Activated gamma-delta T cell treated with Interleukin-2 at 50 U/mL for 16 hours (primary cell): Measurements from ENCODE around the gene GRHL3.

Source experiments
- DNase-seq: peaks from one replicate; pipeline ENCODE4 v3.0.0-alpha.2; 2020

The GRHL3 gene

GRCh38 chr1:24345334-24345733 lies 26.2 kb downstream of the GRHL3 start:
- no peak for DNase-seq

DNA sequence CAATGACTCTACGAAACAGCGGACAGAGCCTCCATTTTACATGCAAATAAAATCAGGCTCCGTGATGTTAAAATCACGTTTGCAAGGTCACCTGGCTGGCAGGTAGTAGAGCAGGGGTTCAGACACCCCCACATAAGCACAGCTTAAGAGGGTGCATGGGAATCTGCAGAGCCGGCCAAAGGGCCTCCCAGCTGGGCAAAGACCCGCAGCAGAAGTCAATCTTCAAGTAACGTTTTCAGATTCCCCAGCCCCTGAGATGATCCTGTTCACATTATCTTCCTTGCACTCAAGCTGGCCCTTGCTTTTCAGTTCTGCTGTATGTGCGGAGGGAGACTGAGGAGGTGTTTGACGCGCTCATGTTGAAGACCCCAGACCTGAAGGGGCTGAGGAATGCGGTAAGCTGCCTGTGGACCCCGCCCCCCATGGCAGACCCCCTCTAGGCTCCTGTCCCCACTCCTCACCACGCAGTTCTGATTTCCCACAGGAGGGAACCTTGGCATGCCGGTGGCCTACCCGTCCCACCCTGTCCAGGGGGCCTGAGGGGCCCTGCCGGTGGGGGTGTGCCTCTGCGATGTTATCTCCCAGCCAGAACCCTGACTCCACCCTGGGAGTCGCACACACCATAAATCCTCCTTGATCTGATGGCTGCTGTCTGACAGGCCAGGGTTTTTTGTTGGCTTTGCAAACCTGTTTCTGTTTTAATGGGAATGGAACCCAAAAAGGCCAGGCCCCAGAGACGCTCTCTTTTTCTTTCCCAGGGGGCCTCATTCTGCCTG lies 28.2 kb downstream of the GRHL3 start:
- DNase-seq: no peak

DNA sequence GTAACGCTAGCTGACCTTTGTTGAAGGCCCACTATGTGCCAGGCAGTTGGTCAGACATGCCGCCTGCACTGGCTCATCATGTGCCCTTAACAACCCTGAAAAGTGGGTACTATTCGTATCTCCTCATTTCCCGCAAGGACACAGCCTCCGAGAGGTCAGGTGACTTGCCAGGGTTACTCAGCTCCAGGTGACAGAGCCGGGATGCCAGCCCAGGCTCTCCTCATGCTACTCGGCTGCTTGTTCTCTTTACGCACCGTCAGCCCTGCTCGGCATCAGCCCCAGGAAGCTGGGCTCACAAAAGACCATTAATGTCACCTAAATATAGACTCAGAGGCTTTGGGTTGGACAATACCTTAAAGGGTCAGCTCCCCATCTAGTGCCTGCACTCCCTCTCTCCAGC lies 29.0 kb downstream of the GRHL3 start:
- DNase-seq: no peak

- DNase-seq: no peak
These were observed 30.7 kb downstream of the GRHL3 start for GRCh38 chr1:24349891-24350290.

GRCh38 chr1:24351247-24351646 lies 32.1 kb downstream of the GRHL3 start:
- DNase-seq: no peak

GRCh38 chr1:24351918-24352627 lies 32.9 kb downstream of the GRHL3 start:
- no peak for DNase-seq

DNA sequence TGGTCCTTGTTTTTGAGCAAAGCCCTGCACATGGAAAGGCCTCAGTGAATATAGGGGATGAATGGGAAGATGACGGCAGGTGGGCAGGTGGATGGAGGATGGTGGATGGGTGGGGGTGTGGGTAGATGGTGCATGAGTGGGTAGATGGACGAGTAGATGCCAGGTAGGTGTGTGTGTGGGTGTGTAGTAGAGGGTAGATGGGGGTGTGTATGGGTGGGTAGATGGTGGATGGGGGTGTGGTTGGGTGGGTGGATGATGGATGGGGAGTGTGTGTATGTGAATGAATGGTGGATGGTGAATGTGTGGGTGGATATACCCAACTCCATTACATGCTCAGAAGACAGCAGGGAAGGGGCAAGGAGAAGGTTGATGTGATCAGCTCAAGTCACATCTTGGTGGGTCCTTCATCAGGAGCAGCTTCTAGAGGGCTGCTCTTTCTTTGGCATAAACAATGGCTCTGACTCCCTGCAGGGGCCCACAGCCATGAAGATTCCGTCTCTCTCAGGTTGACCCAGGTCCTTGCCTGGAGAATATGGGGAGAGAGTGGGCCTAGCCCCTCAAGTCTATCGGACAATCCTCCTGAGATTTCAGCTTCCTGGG lies 34.2 kb downstream of the GRHL3 start:
- no peak for DNase-seq

GRCh38 chr1:24355466-24355865 lies 36.3 kb downstream of the GRHL3 start:
- no peak for DNase-seq

DNA sequence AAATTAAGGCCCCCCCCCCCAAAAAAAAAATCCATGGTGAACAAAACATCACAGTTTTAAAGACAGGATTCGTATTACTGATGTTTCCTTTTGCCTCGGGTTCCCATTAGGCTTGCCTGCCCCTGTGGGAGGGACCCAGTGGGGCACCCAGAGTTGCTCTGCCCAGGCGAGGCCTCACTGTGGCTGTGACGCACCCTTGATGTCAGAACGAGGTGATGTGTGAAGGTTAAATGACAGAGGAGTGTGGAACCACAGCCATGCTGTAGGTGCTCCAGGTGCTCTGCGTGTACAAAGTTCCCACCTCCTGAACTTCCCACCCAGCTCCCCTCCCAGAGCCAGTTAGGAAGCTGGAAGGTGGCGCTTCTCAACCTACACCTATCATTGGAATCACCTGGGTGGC lies 37.9 kb downstream of the GRHL3 start:
- no peak for DNase-seq

DNA sequence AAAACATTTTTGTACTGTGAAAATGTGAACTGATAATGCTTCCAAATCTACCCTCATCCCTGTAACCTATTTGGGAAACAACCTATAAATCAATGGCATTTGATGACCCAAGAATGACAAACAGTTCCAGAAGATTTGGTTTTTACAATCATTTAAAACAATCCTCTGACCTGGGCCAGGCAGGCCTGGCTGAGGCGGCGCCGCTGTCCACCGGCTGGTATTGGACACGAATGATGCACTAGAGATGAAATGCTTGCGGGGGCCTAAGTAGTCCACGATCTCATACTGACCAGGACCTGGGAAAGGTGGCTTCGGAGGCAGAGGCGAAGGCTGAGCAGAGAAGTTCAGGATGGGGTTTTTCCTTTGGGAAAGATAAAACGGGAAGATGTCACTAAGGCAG lies 41.5 kb downstream of the GRHL3 start:
- DNase-seq: no peak

DNA sequence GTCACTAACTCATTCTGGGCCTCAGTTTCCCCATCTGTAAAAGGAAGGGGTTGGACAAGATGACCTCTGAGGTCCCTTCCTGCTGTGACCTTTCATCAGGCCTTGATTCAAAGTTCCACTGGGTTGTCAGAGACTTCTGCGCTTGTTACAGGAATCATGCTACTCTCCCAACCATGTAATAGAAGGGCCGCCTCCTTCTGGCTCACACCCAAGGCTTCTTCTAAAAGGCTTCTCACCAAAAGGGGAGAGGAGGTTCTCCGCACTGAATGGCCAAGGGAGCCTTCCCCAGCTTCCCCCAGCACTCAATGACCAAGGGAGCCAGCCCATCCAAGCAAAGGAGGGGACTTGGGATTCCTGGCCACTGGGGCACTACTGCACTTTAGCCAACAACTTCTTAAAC lies 42.7 kb downstream of the GRHL3 start:
- DNase-seq: no peak

DNA sequence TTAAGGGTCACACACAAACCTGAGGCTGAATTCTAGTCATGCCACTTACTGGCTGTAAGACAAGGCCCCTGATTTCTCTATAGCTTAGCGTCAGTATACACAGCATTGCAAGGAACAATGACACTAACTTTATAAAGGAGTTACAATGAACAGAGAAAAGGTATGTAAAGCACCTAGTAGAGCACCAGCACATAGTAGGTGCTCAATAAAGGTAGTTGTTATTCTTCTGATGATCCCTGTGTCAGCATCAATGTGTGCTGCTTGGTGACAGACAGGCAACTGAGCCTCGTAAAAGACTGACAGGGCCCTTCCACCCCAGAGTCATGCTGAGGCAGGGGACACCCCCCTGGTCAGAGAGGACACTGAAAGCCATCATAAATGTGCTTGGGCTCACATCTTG lies 43.2 kb downstream of the GRHL3 start:
- DNase-seq: no peak

DNA sequence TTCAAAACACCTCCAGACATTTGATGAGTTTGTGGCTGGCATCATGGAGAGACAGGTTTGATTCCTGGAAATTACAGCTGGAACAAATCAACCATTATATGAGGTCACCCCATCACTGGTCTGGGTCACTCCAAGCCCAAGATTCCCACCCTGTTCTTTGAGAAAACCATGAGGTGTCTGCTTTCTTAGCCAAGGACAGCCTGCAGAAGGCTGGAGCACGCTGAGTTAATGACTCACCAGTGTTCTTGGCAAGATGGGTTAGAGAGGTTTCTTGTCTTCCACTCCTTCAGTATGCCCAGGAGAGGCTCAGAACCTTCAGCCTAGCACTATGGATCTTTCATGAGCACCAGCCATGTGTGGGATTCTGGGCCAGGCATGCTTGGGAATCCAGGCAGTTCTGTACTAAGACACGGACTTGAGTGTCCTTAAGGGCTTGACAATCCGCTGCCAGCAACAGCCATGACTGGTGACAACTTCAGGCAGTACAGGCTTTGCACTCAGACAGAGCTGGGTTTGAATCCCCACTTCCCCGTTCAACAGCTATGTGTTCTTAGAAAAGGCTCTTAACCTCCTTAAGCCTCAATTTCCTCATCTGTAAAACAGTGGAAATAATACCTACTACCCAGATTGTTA lies 43.9 kb downstream of the GRHL3 start:
- no peak for DNase-seq

DNA sequence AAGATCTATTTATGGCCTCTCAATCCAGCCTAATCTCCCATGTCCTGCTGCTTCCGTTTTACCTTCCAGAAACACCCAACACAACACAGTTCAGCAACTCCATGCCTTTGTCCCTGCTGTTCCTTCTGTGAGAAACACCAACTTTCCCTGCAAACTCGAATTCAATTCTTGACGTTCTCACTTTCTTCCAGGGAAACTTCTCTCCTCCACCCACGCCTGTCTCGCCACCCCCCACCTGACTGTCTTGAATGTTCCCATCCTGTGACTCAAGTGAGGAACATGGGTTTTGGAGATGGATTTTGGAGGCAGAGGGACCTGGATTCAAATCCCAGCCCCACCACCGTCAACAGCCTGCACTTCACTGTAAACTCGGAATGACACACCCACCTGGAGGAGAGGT lies 44.8 kb downstream of the GRHL3 start:
- DNase-seq: no peak

DNA sequence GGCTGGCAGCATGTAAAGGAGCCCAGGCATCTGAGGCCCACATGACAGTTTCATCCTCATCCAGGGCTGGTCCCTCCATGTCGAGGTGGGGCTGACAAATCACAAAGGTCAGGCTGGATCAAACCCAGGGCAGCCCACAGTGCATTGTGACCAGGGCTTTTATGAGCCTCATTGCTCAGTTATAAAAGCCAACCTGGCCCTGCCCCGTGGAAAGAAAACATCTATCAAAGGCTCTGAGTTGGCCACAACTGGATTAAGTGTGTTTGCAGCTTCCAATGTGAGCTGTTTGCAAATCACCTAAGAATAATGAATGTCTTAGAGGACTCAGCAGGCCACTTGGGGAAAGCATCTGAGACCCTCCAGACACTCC lies 45.4 kb downstream of the GRHL3 start:
- no peak for DNase-seq

- no peak for DNase-seq
These were observed 46.0 kb downstream of the GRHL3 start for GRCh38 chr1:24364975-24365678.

GRCh38 chr1:24366707-24367106 lies 47.5 kb downstream of the GRHL3 start:
- no peak for DNase-seq

DNA sequence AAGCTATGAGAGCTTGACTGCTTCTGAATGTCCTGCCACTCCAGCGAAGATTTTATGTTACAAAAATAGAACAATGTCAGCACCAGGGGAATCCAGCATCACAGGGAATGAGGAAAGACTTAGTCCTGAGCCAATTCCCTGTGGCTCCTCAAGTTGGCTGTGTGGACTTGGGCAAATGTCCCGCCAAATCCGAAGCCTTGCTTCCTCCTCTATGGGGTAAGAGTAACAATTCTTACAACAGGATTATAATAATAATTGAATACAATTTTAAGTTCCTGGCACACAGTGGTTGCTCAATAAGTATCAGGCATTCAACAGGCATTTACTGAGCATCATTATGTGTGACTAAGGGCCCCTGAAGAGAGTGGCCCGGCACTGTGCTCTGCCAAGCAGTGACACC lies 50.0 kb downstream of the GRHL3 start:
- no peak for DNase-seq

- no peak for DNase-seq
These were observed 50.6 kb downstream of the GRHL3 start for GRCh38 chr1:24369801-24370200.

DNA sequence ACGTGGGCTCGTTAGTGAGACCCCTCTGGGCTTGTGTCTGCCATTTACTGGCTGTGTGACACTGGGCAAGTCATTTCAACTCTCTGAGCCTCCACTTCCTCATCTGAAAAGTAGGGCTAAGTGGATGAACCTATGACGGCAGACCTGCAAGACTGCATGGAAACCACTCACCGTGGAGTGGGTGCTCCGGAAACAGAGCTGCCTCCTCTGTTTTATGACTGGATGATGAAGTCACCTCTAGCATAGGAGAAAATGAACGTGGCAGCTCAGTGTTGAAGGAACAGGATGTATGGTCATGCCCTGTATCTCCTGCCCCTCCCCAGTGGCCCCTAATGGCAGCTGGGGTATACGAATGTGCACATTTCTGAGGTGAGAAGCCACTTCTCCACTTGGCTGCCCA lies 53.9 kb downstream of the GRHL3 start:
- no peak for DNase-seq

GRCh38 chr1:24373710-24374109 lies 54.6 kb downstream of the GRHL3 start:
- no peak for DNase-seq

- DNase-seq: no peak
These were observed 56.0 kb downstream of the GRHL3 start for GRCh38 chr1:24374891-24375786.
